Liver (tissue), 9 donors: ENCODE results near the gene ZNF772. TPM values are rescaled to one million over a fixed set of nuclear protein-coding genes. Genes with fewer than 3 reads are reported as not detected.
A peak's percentile ranks its signal among the peaks of the same experiment; 100 is the strongest.

Experiments
- DNase-seq: peaks from one replicate; pipeline ENCODE4 v3.0.0-alpha.2; 2017; ENCODE audit warnings: low spot score
- H3K27ac ChIP-seq, 2 donors: one replicate each; pipeline ENCODE4 v1.7.0; 2013; ENCODE audit warnings: inconsistent platforms in 2 of 2, low read length in 2 of 2, control low read depth in 1 of 2, low read depth in 1 of 2, mild to moderate bottlenecking in 1 of 2
- H3K27me3 ChIP-seq, 4 donors: one replicate each; pipeline versions ENCODE4 v1.6.1 to v1.7.0; 2013; ENCODE audit warnings: low read length in 3 of 4, inconsistent platforms in 1 of 4, mild to moderate bottlenecking in 1 of 4, moderate library complexity in 1 of 4; ENCODE audit not compliant: control insufficient read depth in 4 of 4, insufficient read depth in 4 of 4
- H3K36me3 ChIP-seq, 4 donors: one replicate each; pipeline versions ENCODE4 v1.6.1 to v1.7.0; 2013; ENCODE audit warnings: low read length in 3 of 4, mild to moderate bottlenecking in 3 of 4, low read depth in 1 of 4, moderate library complexity in 1 of 4; ENCODE audit not compliant: control insufficient read depth in 4 of 4, insufficient read depth in 3 of 4
- H3K4me1 ChIP-seq, 4 donors: one replicate each; pipeline versions ENCODE4 v1.6.1 to v1.7.0; 2013; ENCODE audit warnings: low read length in 3 of 4, mild to moderate bottlenecking in 3 of 4, moderate library complexity in 1 of 4; ENCODE audit not compliant: control insufficient read depth in 4 of 4, insufficient read depth in 4 of 4
- H3K4me3 ChIP-seq, 3 donors: one replicate each; pipeline versions ENCODE4 v1.6.1 to v1.7.0; 2013; ENCODE audit warnings: low read length in 3 of 3, control low read depth in 1 of 3, low read depth in 1 of 3, mild to moderate bottlenecking in 1 of 3
- H3K9ac ChIP-seq, 2 donors: one replicate each; pipeline ENCODE4 v1.7.0; 2013; ENCODE audit warnings: low read length in 2 of 2, mild to moderate bottlenecking in 2 of 2, moderate library complexity in 2 of 2, control low read depth in 1 of 2, low read depth in 1 of 2
- H3K9me3 ChIP-seq, 4 donors: one replicate each; pipeline versions ENCODE4 v1.6.1 to v1.7.0; 2013; ENCODE audit warnings: low read length in 3 of 4; ENCODE audit not compliant: control insufficient read depth in 4 of 4
- EGR1 ChIP-seq, 2 donors: IDR thresholded peaks; 2 replicates each; pipeline ENCODE4 v1.6.1; 2016 to 2018; ENCODE audit warnings: antibody characterized with exemption in 2 of 2, low read depth in 2 of 2
- FOXA1 ChIP-seq: IDR thresholded peaks from 2 replicates; pipeline ENCODE4 v1.6.1; 2016; ENCODE audit warnings: antibody characterized with exemption
- GABPA ChIP-seq, 2 donors: IDR thresholded peaks in 1 of 2; conservative IDR thresholded peaks in 1 of 2; 2 replicates each; pipeline ENCODE4 v1.6.1; 2016; ENCODE audit warnings: antibody characterized with exemption in 2 of 2, mild to moderate bottlenecking in 1 of 2, moderate library complexity in 1 of 2
- HNF4A ChIP-seq, 2 donors: conservative IDR thresholded peaks; 2 replicates each; pipeline ENCODE4 v1.6.1; 2016; ENCODE audit warnings: antibody characterized with exemption in 2 of 2, mild to moderate bottlenecking in 2 of 2
- HNF4G ChIP-seq: IDR thresholded peaks from 2 replicates; pipeline ENCODE4 v1.6.1; 2016; ENCODE audit warnings: antibody characterized with exemption
- JUND ChIP-seq, 2 donors: IDR thresholded peaks; 2 replicates each; pipeline ENCODE4 v1.6.1; 2016; ENCODE audit warnings: antibody characterized with exemption in 2 of 2
- NR2F2 ChIP-seq: IDR thresholded peaks from 2 replicates; pipeline ENCODE4 v1.6.1; 2016; ENCODE audit warnings: antibody characterized with exemption
- RAD21 ChIP-seq, 2 donors: IDR thresholded peaks; 2 replicates each; pipeline ENCODE4 v1.6.1; 2016; ENCODE audit warnings: antibody characterized with exemption in 2 of 2, mild to moderate bottlenecking in 2 of 2
- RXRA ChIP-seq, 2 donors: IDR thresholded peaks; 2 replicates each; pipeline ENCODE4 v1.6.1; 2017 to 2018; ENCODE audit warnings: antibody characterized with exemption in 2 of 2, mild to moderate bottlenecking in 1 of 2
- TAF1 ChIP-seq: conservative IDR thresholded peaks from 2 replicates; pipeline ENCODE4 v1.6.1; 2016; ENCODE audit warnings: antibody characterized with exemption, mild to moderate bottlenecking
- WGBS: extraction: QIAGEN DNeasy Blood & Tissue Kit; methylation state at CpG from one replicate; pipeline ENCODE4 v1.1.7; 2013; 5-methylcytosine and 5-hydroxymethylcytosine counted together
- polyA plus RNA-seq, 2 donors: library from polyadenylated mRNA; stranded (reverse) in 1 of 2; unstranded in 1 of 2; fragments of 200-250 nt in 1 of 2; fragments of >200 nt in 1 of 2; fragmentation: Nextera tagmentation in 1 of 2; extraction: Ambion mirVana in 1 of 2; gene quantifications; one replicate each; pipeline versions ENCODE4 v1.2.1 to v1.2.3, GENCODE V29; 2013 to 2015
- total RNA-seq, 2 donors: library from RNA; depleted of rRNA; stranded (reverse); fragments of >200 nt; gene quantifications; one replicate each; pipeline ENCODE4 v1.2.3, GENCODE V29; 2014
- TF ChIP-seq, protein P1 (sequence below): IDR thresholded peaks from 2 replicates; pipeline ENCODE4 v1.6.1; 2016; ENCODE audit warnings: antibody characterized with exemption
- TF ChIP-seq, protein P2 (sequence below): IDR thresholded peaks from 2 replicates; pipeline ENCODE4 v1.6.1; 2016; ENCODE audit warnings: antibody characterized with exemption, mild to moderate bottlenecking
- TF ChIP-seq, protein P3 (sequence below): fragments of 150-350 bp; IDR thresholded peaks from 2 replicates; pipeline ENCODE4 v1.5.1; 2017; ENCODE audit warnings: improper control_type of control experiment, low read depth, low read length; ENCODE audit not compliant: missing input control
- TF ChIP-seq, protein P4 (sequence below): IDR thresholded peaks from 2 replicates; pipeline ENCODE4 v1.6.1; 2016; ENCODE audit warnings: antibody characterized with exemption
- TF ChIP-seq, protein P5 (sequence below): IDR thresholded peaks from 2 replicates; pipeline ENCODE4 v1.6.1; 2016; ENCODE audit warnings: antibody characterized with exemption
- donor health status: healthy.
- donor health status: healthy.
- donor health status: healthy.
- donor health status: healthy.
- donor health status: healthy.

ZNF772 gene
- total and polyA plus RNA-seq, 4 donors: 0.81 to 11.1 (median 3.5) TPM

DNA sequence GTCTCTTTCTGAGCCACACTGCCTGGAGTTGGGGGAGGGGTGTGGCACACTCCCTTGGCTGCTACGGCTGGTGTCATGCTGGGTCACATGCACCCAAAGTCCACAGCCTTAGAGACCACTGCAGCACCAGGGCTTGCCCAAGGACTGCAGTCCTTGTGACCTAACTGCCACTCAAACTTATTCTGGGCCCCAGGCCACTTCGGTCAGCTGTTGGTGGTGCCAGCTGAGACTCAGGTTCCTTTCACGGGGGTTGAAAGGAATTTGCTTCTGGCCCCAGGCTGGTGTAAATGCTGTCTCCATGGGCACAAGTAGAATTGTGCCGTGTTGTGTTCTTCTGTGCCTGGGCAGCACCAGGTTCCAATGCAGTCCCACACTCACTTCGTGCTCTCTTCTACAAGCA is 10.9 kb downstream of the ZNF772 start:
- DNase-seq: no peak
- Histone ChIP-seq H3K4me1 (no peaks in the 10 kb centered on the region), H3K27me3 (no peaks in the 10 kb centered on the region), H3K36me3 (peaks cover 0 to 27% (median 15%) of the 10 kb centered on the region in 4 donors), H3K27ac (no peak overlapping the region), H3K9ac (no peak overlapping the region), H3K4me3 (peak overlapping the region in 2 of 3 donors; percentile 30 to 78), H3K9me3 (peaks cover 28 to 69% (median 40%) of the 10 kb centered on the region in 4 donors)
- WGBS: 97% methylated on average over 5 of the region's 5 CpGs
- TF ChIP-seq NR2F2 (no peak), EGR1 (IDR thresholded peaks at IDR 0.05; ENCODE audit: low read depth in 2 of 2) (no peak), GABPA (IDR thresholded peaks at IDR 0.05 in 1 of 2, conservative IDR thresholded peaks at IDR 0.05 in 1 of 2) (no peak), TAF1 (no peak), JUND (IDR thresholded peaks at IDR 0.05) (no peak), HNF4A (conservative IDR thresholded peaks at IDR 0.05) (no peak), FOXA1 (no peak), HNF4G (no peak), RXRA (IDR thresholded peaks at IDR 0.05) (no peak), RAD21 (IDR thresholded peaks at IDR 0.05) (no peak)
- TF ChIP-seq, protein P1, sequence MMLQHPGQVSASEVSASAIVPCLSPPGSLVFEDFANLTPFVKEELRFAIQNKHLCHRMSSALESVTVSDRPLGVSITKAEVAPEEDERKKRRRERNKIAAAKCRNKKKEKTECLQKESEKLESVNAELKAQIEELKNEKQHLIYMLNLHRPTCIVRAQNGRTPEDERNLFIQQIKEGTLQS: no peak
- TF ChIP-seq, protein P2, sequence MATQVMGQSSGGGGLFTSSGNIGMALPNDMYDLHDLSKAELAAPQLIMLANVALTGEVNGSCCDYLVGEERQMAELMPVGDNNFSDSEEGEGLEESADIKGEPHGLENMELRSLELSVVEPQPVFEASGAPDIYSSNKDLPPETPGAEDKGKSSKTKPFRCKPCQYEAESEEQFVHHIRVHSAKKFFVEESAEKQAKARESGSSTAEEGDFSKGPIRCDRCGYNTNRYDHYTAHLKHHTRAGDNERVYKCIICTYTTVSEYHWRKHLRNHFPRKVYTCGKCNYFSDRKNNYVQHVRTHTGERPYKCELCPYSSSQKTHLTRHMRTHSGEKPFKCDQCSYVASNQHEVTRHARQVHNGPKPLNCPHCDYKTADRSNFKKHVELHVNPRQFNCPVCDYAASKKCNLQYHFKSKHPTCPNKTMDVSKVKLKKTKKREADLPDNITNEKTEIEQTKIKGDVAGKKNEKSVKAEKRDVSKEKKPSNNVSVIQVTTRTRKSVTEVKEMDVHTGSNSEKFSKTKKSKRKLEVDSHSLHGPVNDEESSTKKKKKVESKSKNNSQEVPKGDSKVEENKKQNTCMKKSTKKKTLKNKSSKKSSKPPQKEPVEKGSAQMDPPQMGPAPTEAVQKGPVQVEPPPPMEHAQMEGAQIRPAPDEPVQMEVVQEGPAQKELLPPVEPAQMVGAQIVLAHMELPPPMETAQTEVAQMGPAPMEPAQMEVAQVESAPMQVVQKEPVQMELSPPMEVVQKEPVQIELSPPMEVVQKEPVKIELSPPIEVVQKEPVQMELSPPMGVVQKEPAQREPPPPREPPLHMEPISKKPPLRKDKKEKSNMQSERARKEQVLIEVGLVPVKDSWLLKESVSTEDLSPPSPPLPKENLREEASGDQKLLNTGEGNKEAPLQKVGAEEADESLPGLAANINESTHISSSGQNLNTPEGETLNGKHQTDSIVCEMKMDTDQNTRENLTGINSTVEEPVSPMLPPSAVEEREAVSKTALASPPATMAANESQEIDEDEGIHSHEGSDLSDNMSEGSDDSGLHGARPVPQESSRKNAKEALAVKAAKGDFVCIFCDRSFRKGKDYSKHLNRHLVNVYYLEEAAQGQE: no peak
- TF ChIP-seq, protein P3, sequence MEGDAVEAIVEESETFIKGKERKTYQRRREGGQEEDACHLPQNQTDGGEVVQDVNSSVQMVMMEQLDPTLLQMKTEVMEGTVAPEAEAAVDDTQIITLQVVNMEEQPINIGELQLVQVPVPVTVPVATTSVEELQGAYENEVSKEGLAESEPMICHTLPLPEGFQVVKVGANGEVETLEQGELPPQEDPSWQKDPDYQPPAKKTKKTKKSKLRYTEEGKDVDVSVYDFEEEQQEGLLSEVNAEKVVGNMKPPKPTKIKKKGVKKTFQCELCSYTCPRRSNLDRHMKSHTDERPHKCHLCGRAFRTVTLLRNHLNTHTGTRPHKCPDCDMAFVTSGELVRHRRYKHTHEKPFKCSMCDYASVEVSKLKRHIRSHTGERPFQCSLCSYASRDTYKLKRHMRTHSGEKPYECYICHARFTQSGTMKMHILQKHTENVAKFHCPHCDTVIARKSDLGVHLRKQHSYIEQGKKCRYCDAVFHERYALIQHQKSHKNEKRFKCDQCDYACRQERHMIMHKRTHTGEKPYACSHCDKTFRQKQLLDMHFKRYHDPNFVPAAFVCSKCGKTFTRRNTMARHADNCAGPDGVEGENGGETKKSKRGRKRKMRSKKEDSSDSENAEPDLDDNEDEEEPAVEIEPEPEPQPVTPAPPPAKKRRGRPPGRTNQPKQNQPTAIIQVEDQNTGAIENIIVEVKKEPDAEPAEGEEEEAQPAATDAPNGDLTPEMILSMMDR: no peak
- TF ChIP-seq, protein P4, sequence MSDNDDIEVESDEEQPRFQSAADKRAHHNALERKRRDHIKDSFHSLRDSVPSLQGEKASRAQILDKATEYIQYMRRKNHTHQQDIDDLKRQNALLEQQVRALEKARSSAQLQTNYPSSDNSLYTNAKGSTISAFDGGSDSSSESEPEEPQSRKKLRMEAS: no peak
- TF ChIP-seq, protein P5, sequence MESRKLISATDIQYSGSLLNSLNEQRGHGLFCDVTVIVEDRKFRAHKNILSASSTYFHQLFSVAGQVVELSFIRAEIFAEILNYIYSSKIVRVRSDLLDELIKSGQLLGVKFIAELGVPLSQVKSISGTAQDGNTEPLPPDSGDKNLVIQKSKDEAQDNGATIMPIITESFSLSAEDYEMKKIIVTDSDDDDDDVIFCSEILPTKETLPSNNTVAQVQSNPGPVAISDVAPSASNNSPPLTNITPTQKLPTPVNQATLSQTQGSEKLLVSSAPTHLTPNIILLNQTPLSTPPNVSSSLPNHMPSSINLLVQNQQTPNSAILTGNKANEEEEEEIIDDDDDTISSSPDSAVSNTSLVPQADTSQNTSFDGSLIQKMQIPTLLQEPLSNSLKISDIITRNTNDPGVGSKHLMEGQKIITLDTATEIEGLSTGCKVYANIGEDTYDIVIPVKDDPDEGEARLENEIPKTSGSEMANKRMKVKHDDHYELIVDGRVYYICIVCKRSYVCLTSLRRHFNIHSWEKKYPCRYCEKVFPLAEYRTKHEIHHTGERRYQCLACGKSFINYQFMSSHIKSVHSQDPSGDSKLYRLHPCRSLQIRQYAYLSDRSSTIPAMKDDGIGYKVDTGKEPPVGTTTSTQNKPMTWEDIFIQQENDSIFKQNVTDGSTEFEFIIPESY: no peak
